Suppressor macrophage treated with lipopolysaccharide for 1 hour (primary cell): ENCODE data around the gene DNAH10.

Experiments
- DNase-seq, 3 donors: peaks; one replicate each; pipeline ENCODE4 v3.0.0-alpha.2; 2020 to 2022

Gene DNAH10

DNA sequence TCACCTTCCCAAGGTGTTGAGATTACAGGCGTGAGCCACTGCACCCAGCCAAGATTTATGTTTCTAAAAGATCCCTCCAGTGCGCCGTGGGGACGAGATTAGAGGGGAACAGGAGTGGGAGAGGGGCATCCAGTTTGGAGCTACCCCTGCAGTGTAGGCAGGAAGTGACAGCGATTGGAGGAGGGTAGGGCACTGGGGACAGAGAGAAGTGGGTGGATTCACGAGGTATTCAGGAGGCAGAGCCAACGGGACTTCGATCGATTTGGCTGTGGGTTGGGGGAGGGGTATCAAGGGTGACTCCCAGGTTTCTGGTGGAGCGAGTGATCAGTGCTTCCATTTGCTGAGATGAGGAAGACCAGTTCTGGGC lies 128.4 kb downstream of the DNAH10 start:
- DNase-seq, result no peak

GRCh38 chr12:123891011-123891410 lies 128.9 kb downstream of the DNAH10 start:
- no peak for DNase-seq

- peak; percentile 84 to 89 (median 84) for DNase-seq
Measured at GRCh38 chr12:123891516-123892179, 129.5 kb downstream of the DNAH10 start.

GRCh38 chr12:123892180-123892559 lies 130.1 kb downstream of the DNAH10 start:
- no peak for DNase-seq

GRCh38 chr12:123892853-123893252 lies 130.8 kb downstream of the DNAH10 start:
- DNase-seq, result no peak

DNA sequence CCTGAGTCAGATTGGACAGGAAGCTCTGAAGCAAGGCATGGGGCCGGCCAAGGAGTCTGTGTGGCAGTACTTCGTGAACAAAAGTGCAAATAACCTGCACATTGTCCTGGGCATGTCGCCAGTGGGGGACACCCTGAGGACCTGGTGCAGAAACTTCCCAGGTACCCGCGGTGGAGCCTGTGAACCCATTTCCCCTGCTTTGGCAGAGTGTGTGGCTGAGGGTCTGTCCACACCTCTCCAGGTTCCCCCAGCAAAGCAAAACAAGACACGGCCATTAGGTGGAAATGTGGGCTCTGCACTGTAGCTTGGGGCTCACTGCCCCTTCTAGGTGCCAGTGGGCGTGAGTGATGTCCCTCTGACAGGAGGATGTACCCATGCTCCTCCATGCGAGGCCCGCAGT lies 131.2 kb downstream of the DNAH10 start:
- DNase-seq, result no peak

DNA sequence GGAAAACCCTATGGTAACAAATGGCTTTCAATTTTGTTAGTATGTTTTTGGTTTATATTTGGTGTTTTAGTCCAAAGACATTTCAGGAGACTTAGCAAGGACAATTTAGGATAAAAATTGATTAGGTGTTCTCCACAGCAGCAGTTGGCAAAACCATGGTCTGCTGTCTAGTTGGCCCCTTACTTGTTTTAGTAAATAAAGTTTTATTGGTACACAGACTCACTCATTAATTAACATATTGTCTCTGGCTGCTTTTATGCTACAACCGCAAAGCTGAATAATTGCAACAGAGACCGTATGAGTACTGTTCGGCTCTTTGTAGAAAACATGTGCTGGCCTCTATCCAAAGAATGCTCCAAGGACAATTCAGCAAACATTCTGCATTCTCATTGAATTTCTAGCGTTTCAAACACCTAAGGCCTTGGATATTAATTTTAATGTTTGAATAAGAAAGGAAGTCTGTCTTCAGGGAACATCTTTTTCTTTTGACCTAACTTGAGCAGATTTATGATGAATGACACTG lies 132.8 kb downstream of the DNAH10 start:
- DNase-seq, result no peak

GRCh38 chr12:123895451-123895850 lies 133.3 kb downstream of the DNAH10 start:
- DNase-seq, result no peak

- no peak for DNase-seq
Measured at GRCh38 chr12:123896767-123897166, 134.7 kb downstream of the DNAH10 start.

DNA sequence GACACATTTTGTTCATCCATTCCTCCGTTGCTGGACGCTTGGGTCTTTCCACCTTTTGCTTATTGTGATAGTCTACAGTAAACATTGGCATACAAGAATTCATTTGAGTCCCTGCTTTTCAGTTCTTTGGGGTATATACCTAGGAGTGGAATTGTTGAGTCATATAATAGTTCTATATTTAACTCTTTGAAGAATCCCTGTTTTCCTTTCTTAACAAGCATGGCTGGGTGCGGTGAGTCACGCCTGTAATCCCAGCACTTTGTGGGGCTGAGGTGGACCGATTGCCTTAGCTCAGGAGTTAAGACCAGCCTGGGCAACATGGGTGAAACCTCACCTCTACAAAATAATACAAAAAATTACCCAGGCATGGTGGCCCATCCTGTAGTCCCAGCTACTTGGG lies 135.1 kb downstream of the DNAH10 start:
- DNase-seq, result no peak

- DNase-seq, result no peak
Measured at GRCh38 chr12:123898673-123899072, 136.6 kb downstream of the DNAH10 start.

- no peak for DNase-seq
Measured at GRCh38 chr12:123899368-123899767, 137.3 kb downstream of the DNAH10 start.

GRCh38 chr12:123900871-123901376 lies 138.8 kb downstream of the DNAH10 start:
- peak; percentile 30 to 59 (median 45) for DNase-seq

- DNase-seq, result no peak
Measured at GRCh38 chr12:123902821-123903220, 140.7 kb downstream of the DNAH10 start.

- DNase-seq, result no peak
Measured at GRCh38 chr12:123903301-123904065, 141.4 kb downstream of the DNAH10 start.

DNA sequence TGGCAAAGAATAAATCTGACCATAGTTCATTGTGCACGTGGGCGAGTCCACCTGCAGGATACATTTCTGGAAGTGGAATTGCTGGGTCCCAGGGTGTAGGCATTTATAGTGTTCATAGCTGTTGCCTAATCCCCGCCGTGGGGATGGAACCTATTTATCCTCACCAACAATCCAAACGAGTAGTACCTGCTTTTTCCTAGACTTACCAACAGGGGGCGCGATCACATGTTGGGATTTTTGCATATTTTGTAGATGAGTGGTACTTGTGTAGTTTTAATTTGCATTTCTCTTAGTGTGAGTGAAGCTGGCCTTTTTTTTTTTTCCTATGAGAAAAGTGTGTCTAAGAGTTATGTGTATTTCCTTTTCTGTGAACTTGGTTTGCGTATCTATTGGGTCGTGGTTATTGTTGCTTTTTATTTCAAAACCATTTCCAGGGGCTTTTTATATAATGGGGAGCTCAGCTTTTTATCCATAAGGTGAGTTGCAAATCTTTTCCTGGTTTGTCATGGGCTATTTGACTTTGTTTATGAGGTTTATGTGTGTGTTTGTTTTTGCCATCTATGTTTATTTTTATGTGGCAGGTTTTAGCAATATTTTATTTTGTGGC lies 143.3 kb downstream of the DNAH10 start:
- DNase-seq, result peak; percentile 72 to 82 (median 73)

GRCh38 chr12:123906711-123907420 lies 144.8 kb downstream of the DNAH10 start:
- DNase-seq, result no peak

GRCh38 chr12:123907726-123908476 lies 145.8 kb downstream of the DNAH10 start:
- DNase-seq, result peak in 1 of 3 donors; percentile 31

DNA sequence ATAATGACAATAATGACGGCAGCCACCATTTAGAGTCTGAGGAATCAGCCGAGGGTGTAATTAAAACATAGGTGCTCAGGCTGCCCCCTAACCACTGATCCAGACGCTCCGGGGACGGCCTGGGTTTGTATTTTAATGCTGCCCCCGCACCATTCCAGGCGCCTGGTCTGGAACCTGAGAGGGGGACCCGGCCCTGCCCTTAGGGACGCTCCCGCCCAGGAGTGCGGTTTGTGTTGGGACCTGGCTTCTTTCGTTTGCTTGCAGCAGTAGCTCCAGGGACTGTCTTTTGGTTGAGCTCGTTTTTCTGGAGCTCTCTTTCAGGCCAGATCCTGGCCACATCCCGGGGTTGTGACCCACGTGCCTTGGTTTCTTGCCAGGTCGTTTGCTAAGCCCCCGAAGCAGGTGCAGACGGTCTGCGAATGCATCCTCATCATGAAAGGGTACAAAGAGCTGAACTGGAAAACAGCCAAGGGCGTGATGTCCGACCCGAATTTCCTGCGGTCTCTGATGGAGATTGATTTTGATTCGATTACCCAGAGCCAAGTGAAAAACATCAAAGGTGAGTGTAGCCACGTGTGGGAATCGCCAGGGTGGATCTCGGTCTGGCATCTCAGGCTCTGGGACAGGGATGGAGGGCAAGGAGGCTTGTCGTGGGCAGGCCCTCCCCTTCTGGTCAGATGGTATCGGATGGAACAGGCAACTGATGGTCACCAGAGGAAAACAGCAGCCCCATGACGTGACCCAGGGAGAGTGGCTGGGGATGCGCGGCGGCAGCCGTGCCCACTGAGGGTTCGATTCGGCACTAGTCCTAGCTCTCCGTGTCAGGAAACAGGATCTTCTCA lies 147.0 kb downstream of the DNAH10 start:
- DNase-seq, result no peak

GRCh38 chr12:123910057-123910456 lies 148.0 kb downstream of the DNAH10 start:
- DNase-seq, result no peak

GRCh38 chr12:123910761-123911193 lies 148.7 kb downstream of the DNAH10 start:
- DNase-seq, result no peak
